GM19351 (cell line): ENCODE data around the gene RAB1B.
"Not testable (repeated sequence)": the region's sequence is repeated elsewhere in the genome, so short reads cannot be mapped to it uniquely, and the experiment has no call there.

Source experiments
- ATAC-seq: cut with Tn5 transposase; IDR thresholded peaks from one replicate; pipeline ENCODE4 v1.9.1; 2021; ENCODE audit warnings: mild to moderate bottlenecking, moderate library complexity; ENCODE audit not compliant: unreplicated experiment

Gene RAB1B

GRCh38 chr11:66239511-66239910 lies 28.9 kb upstream of the RAB1B start:
- ATAC-seq: no peak

- no peak for ATAC-seq
Measured at GRCh38 chr11:66239998-66240780, 28.2 kb upstream of the RAB1B start.

GRCh38 chr11:66240781-66241136 lies 27.7 kb upstream of the RAB1B start:
- no peak for ATAC-seq

GRCh38 chr11:66242095-66242765 lies 26.2 kb upstream of the RAB1B start:
- ATAC-seq: no peak

GRCh38 chr11:66243782-66244535 lies 24.5 kb upstream of the RAB1B start:
- ATAC-seq: no peak

- no peak for ATAC-seq
Measured at GRCh38 chr11:66247295-66247694, 21.1 kb upstream of the RAB1B start.

- no peak for ATAC-seq
Measured at GRCh38 chr11:66247801-66248200, 20.6 kb upstream of the RAB1B start.

GRCh38 chr11:66248903-66249302 lies 19.5 kb upstream of the RAB1B start:
- no peak for ATAC-seq

- no peak for ATAC-seq
Measured at GRCh38 chr11:66251809-66252208, 16.6 kb upstream of the RAB1B start.

GRCh38 chr11:66253081-66253480 lies 15.4 kb upstream of the RAB1B start:
- ATAC-seq: not testable (repeated sequence)

GRCh38 chr11:66258473-66258893 lies 10.0 kb upstream of the RAB1B start:
- ATAC-seq: no peak

- ATAC-seq: no peak
Measured at GRCh38 chr11:66259225-66259624, 9.2 kb upstream of the RAB1B start.

GRCh38 chr11:66259956-66260355 lies 8.5 kb upstream of the RAB1B start:
- ATAC-seq: no peak

GRCh38 chr11:66261578-66261977 lies 6.9 kb upstream of the RAB1B start:
- ATAC-seq: no peak

- no peak for ATAC-seq
Measured at GRCh38 chr11:66262191-66262590, 6.2 kb upstream of the RAB1B start.

GRCh38 chr11:66262696-66263095 lies 5.7 kb upstream of the RAB1B start:
- no peak for ATAC-seq

GRCh38 chr11:66263231-66263630 lies 5.2 kb upstream of the RAB1B start:
- no peak for ATAC-seq

GRCh38 chr11:66263785-66264184 lies 4.7 kb upstream of the RAB1B start:
- ATAC-seq: no peak

- ATAC-seq: no peak
Measured at GRCh38 chr11:66264383-66264782, 4.1 kb upstream of the RAB1B start.

- ATAC-seq: no peak
Measured at GRCh38 chr11:66264914-66265313, 3.5 kb upstream of the RAB1B start.

- ATAC-seq: no peak
Measured at GRCh38 chr11:66265531-66266377, 2.7 kb upstream of the RAB1B start.
